H9 (cell line): ENCODE data around the gene PLEKHG3. TPM values are rescaled to one million over a fixed set of nuclear protein-coding genes. Genes with fewer than 3 reads are reported as not detected.

Experiments used
- DNase-seq: peaks from one replicate; pipeline ENCODE4 v3.0.0-alpha.2; 2017
- H2AFZ ChIP-seq: one replicate; pipeline ENCODE4 v1.6.1; 2013; ENCODE audit warnings: mild to moderate bottlenecking, low read length, control low read depth, moderate library complexity
- H2AK5ac ChIP-seq: 2 replicates; pipeline ENCODE4 v1.6.1; 2013; ENCODE audit warnings: low read length, control low read depth, mixed read lengths; ENCODE audit not compliant: insufficient read length
- H2BK120ac ChIP-seq: one replicate; pipeline ENCODE4 v1.6.1; 2013; ENCODE audit warnings: low read depth, mild to moderate bottlenecking, low read length, control low read depth, inconsistent platforms; ENCODE audit not compliant: poor library complexity, severe bottlenecking
- H2BK12ac ChIP-seq: 2 replicates; pipeline ENCODE4 v1.6.1; 2013; ENCODE audit warnings: low read length, control low read depth, mixed read lengths, low read depth; ENCODE audit not compliant: insufficient read length
- H2BK15ac ChIP-seq: 2 replicates; pipeline ENCODE4 v1.6.1; 2013; ENCODE audit warnings: low read depth, low read length, control low read depth
- H2BK20ac ChIP-seq: one replicate; pipeline ENCODE4 v1.6.1; 2013; ENCODE audit warnings: low read depth, mild to moderate bottlenecking, low read length, control low read depth, inconsistent platforms; ENCODE audit not compliant: poor library complexity, severe bottlenecking
- H2BK5ac ChIP-seq: 2 replicates; pipeline ENCODE4 v1.6.1; 2013; ENCODE audit warnings: low read length, control low read depth, mixed read lengths; ENCODE audit not compliant: insufficient read length
- H3K14ac ChIP-seq: 2 replicates; pipeline ENCODE4 v1.6.1; 2013; ENCODE audit warnings: low read length, control low read depth; ENCODE audit not compliant: insufficient read depth
- H3K18ac ChIP-seq: 2 replicates; pipeline ENCODE4 v1.6.1; 2013; ENCODE audit warnings: low read depth, mild to moderate bottlenecking, mixed read lengths, low read length, control low read depth; ENCODE audit not compliant: insufficient read length
- H3K23ac ChIP-seq: 2 replicates; pipeline ENCODE4 v1.6.1; 2013; ENCODE audit warnings: low read length, control low read depth, mixed read lengths, low read depth; ENCODE audit not compliant: insufficient read length
- H3K23me2 ChIP-seq: 2 replicates; pipeline ENCODE4 v1.6.1; 2013; ENCODE audit warnings: low read depth, mild to moderate bottlenecking, mixed read lengths, low read length, control low read depth; ENCODE audit not compliant: insufficient read length, poor library complexity, severe bottlenecking
- H3K27ac ChIP-seq: 2 replicates; pipeline ENCODE4 v1.5.1; 2013; ENCODE audit warnings: low read length, control low read depth, mixed read lengths, low read depth; ENCODE audit not compliant: insufficient read length
- H3K27me3 ChIP-seq: 2 replicates; pipeline ENCODE4 v1.6.1; 2013; ENCODE audit warnings: low read length, control low read depth, inconsistent platforms; ENCODE audit not compliant: insufficient read depth
- H3K4ac ChIP-seq: 2 replicates; pipeline ENCODE4 v1.6.1; 2013; ENCODE audit warnings: low read depth, mild to moderate bottlenecking, control low read depth, inconsistent platforms, low read length, moderate library complexity
- H3K4me1 ChIP-seq: 2 replicates; pipeline ENCODE4 v1.6.1; 2013; ENCODE audit warnings: low read length, control low read depth, inconsistent platforms; ENCODE audit not compliant: insufficient read depth
- H3K4me2 ChIP-seq: 2 replicates; pipeline ENCODE4 v1.6.1; 2013; ENCODE audit warnings: low read length, control low read depth, mixed read lengths; ENCODE audit not compliant: insufficient read length, insufficient read depth
- H3K56ac ChIP-seq: 2 replicates; pipeline ENCODE4 v1.6.1; 2013; ENCODE audit warnings: low read depth, mild to moderate bottlenecking, mixed read lengths, low read length, control low read depth; ENCODE audit not compliant: insufficient read length
- H3K79me1 ChIP-seq: 2 replicates; pipeline ENCODE4 v1.6.1; 2013; ENCODE audit warnings: low read depth, mild to moderate bottlenecking, moderate library complexity, low read length, control low read depth, inconsistent platforms; ENCODE audit not compliant: insufficient read depth, poor library complexity, severe bottlenecking
- H3K79me2 ChIP-seq: 2 replicates; pipeline ENCODE4 v1.6.1; 2013; ENCODE audit warnings: low read length, control low read depth, inconsistent platforms; ENCODE audit not compliant: insufficient read depth
- H3K9ac ChIP-seq: 2 replicates; pipeline ENCODE4 v1.6.1; 2013; ENCODE audit warnings: low read length, control low read depth, mixed read lengths; ENCODE audit not compliant: insufficient read length; ENCODE audit errors: extremely low read depth
- H3K9me3 ChIP-seq: one replicate; pipeline ENCODE4 v1.6.1; 2013; ENCODE audit warnings: low read depth, low read length, inconsistent platforms; ENCODE audit not compliant: control insufficient read depth
- H3T11ph ChIP-seq: one replicate; pipeline ENCODE4 v1.6.1; 2013; ENCODE audit warnings: mild to moderate bottlenecking, low read length, control low read depth, inconsistent platforms
- H4K20me1 ChIP-seq: one replicate; pipeline ENCODE4 v1.6.1; 2013; ENCODE audit not compliant: control insufficient read depth, insufficient read length, insufficient read depth
- H4K5ac ChIP-seq: 2 replicates; pipeline ENCODE4 v1.6.1; 2013; ENCODE audit warnings: low read depth, mild to moderate bottlenecking, mixed read lengths, low read length, control low read depth; ENCODE audit not compliant: insufficient read length
- H4K8ac ChIP-seq: replicated peaks from 2 replicates; pipeline ENCODE4 v1.6.1; 2013; ENCODE audit warnings: low read length, control low read depth, mixed read lengths, low read depth; ENCODE audit not compliant: insufficient read length
- H4K91ac ChIP-seq: 2 replicates; pipeline ENCODE4 v1.6.1; 2013; ENCODE audit warnings: low read depth, mild to moderate bottlenecking, moderate library complexity, mixed read lengths, low read length, control low read depth; ENCODE audit not compliant: insufficient read length
- H3K27ac Mint-ChIP-seq, 3 experiments: 2 replicates in 2 of 3; 3 replicates in 1 of 3; pipeline ENCODE4 v1.8.0; 2020 to 2021; ENCODE audit warnings: mixed read lengths in 3 of 3, mild to moderate bottlenecking in 1 of 3, moderate library complexity in 1 of 3
- H3K27me3 Mint-ChIP-seq: 2 replicates; pipeline ENCODE4 v1.8.0; 2021; ENCODE audit warnings: low read depth, mild to moderate bottlenecking, moderate library complexity, mixed read lengths
- H3K36me3 Mint-ChIP-seq, 3 experiments: 2 replicates in 2 of 3; 3 replicates in 1 of 3; pipeline ENCODE4 v1.8.0; 2020 to 2021; ENCODE audit warnings: low read depth in 3 of 3, mixed read lengths in 3 of 3; ENCODE audit not compliant: insufficient read depth in 1 of 3
- H3K4me1 Mint-ChIP-seq, 2 experiments: 2 replicates each; pipeline ENCODE4 v1.8.0; 2020; ENCODE audit warnings: mixed read lengths in 2 of 2
- H3K4me3 Mint-ChIP-seq, 2 experiments: 2 replicates in 1 of 2; 3 replicates in 1 of 2; pipeline ENCODE4 v1.8.0; 2020 to 2021; ENCODE audit warnings: mild to moderate bottlenecking in 2 of 2, mixed read lengths in 2 of 2, moderate library complexity in 1 of 2
- H3K9me3 Mint-ChIP-seq, 2 experiments: 2 replicates in 1 of 2; 3 replicates in 1 of 2; pipeline ENCODE4 v1.8.0; 2020; ENCODE audit warnings: mild to moderate bottlenecking in 2 of 2, mixed read lengths in 2 of 2, moderate library complexity in 1 of 2
- WGBS: extraction: QIAGEN DNeasy Blood & Tissue Kit; methylation state at CpG from one replicate; pipeline ENCODE4 v1.1.7; 2013; ENCODE audit warnings: missing lambda C conversion rate, low lambda C conversion rate, mixed read lengths; ENCODE audit not compliant: insufficient read length; ENCODE audit errors: extremely low coverage; 5-methylcytosine and 5-hydroxymethylcytosine counted together
- total RNA-seq: library from RNA; stranded (reverse); gene quantifications from 2 replicates; pipeline ENCODE4 v1.2.1, GENCODE V29; 2021
- TF ChIP-seq, protein P1 (sequence below): fragments of 200-600 bp; sonication (generic); conservative IDR thresholded peaks from 3 replicates; pipeline ENCODE4 v1.8.0; 2021; ENCODE audit warnings: antibody characterized with exemption, mild to moderate bottlenecking

The PLEKHG3 gene
- total RNA-seq, 1 experiment from 2014 or later = 48.5 TPM

DNA sequence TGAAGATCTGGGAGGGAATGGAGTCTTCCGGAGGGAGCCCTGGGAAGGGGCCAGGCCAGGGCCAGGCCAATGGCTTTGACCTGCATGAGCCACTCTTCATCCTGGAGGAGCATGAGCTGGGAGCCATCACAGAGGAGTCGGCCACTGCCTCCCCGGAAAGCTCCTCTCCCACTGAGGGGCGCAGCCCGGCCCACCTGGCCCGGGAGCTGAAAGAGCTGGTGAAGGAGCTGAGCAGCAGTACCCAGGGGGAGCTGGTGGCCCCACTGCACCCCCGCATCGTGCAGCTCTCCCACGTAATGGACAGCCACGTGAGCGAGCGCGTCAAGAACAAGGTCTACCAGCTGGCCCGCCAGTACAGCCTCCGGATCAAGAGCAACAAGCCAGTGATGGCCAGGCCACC lies 37.7 kb downstream of the PLEKHG3 start:
- no CpG with 5 or more reads among the region's 15 CpGs for WGBS

More for the DNA sequence above, 37.7 kb downstream of the PLEKHG3 start:
- peak overlapping the region in 1 of 3 experiments; percentile 59; a peak in 2 of 7 replicates for H3K27ac Mint-ChIP-seq
- Histone ChIP-seq H3K9me3 (no peaks in the 10 kb centered on the region), H3K56ac (no peak overlapping the region), H2AFZ (no peak overlapping the region), H3K23me2 (no peaks in the 10 kb centered on the region), H3K4me2 (no peak overlapping the region), H3K79me1 (no peaks in the 10 kb centered on the region), H3K14ac (no peak overlapping the region), H3K4ac (no peak overlapping the region), H3K9ac (no peak overlapping the region), H3K27me3 (no peaks in the 10 kb centered on the region), H2BK15ac (no peak overlapping the region), H3K79me2 (no peaks in the 10 kb centered on the region), H4K5ac (no peak overlapping the region), H2BK5ac (no peak overlapping the region), H3K4me1 (no peaks in the 10 kb centered on the region), H3T11ph (no peak overlapping the region), H3K18ac (no peak overlapping the region), H3K23ac (no peak overlapping the region), H2BK120ac (no peak overlapping the region), H4K20me1 (no peaks in the 10 kb centered on the region), H4K8ac (no peak overlapping the region), H2AK5ac (no peak overlapping the region), H2BK12ac (no peak overlapping the region), H2BK20ac (no peak overlapping the region), H4K91ac (no peak overlapping the region), H3K27ac (no peak overlapping the region)
- H3K36me3 Mint-ChIP-seq = peaks cover 42 to 68% (median 54%) of the 10 kb centered on the region in 3 experiments
- H3K27me3 Mint-ChIP-seq = no peaks in the 10 kb centered on the region
- TF ChIP-seq, protein P1, sequence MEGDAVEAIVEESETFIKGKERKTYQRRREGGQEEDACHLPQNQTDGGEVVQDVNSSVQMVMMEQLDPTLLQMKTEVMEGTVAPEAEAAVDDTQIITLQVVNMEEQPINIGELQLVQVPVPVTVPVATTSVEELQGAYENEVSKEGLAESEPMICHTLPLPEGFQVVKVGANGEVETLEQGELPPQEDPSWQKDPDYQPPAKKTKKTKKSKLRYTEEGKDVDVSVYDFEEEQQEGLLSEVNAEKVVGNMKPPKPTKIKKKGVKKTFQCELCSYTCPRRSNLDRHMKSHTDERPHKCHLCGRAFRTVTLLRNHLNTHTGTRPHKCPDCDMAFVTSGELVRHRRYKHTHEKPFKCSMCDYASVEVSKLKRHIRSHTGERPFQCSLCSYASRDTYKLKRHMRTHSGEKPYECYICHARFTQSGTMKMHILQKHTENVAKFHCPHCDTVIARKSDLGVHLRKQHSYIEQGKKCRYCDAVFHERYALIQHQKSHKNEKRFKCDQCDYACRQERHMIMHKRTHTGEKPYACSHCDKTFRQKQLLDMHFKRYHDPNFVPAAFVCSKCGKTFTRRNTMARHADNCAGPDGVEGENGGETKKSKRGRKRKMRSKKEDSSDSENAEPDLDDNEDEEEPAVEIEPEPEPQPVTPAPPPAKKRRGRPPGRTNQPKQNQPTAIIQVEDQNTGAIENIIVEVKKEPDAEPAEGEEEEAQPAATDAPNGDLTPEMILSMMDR = no peak
- H3K4me1 Mint-ChIP-seq = peaks cover 4 to 9% of the 10 kb centered on the region in 2 experiments
- H3K9me3 Mint-ChIP-seq = no peaks in the 10 kb centered on the region
- no peak overlapping the region for H3K4me3 Mint-ChIP-seq
- no peak for DNase-seq
